OCI-LY3 (cell line): Measurements from ENCODE around the gene C2orf72.

Experiments
- H2AFZ ChIP-seq: fragments of 200-600, 300-600 bp; shearing (Covaris generic); 2 replicates; pipeline ENCODE4 v1.6.0; 2014; ENCODE audit warnings: antibody characterized with exemption, low read depth, low read length
- H3K27ac ChIP-seq: fragments of 200-600, 300-600 bp; sonication (generic); 2 replicates; pipeline ENCODE4 v1.5.1; 2014; ENCODE audit warnings: mild to moderate bottlenecking, low read length, moderate library complexity, mixed read lengths
- H3K27me3 ChIP-seq: fragments of 200-600, 300-600 bp; sonication (generic); 2 replicates; pipeline ENCODE4 v1.6.1; 2014; ENCODE audit warnings: low read depth, low read length, mixed read lengths
- H3K36me3 ChIP-seq: fragments of 200-600, 300-600 bp; sonication (generic); replicated peaks from 2 replicates; pipeline ENCODE3; 2014; ENCODE audit warnings: low read depth, low read length, mixed read lengths
- H3K4me1 ChIP-seq: fragments of 300-600, 200-600 bp; sonication (generic); 2 replicates; pipeline ENCODE4 v1.6.1; 2014; ENCODE audit warnings: low read length, mixed read lengths
- H3K4me2 ChIP-seq: fragments of 200-600, 300-600 bp; sonication (generic); 2 replicates; pipeline ENCODE4 v1.6.1; 2014; ENCODE audit warnings: low read length, mixed read lengths
- H3K4me3 ChIP-seq: fragments of 300-600, 200-600 bp; sonication (generic); 2 replicates; pipeline ENCODE4 v1.5.1; 2014; ENCODE audit warnings: antibody characterized with exemption, mild to moderate bottlenecking, low read length, moderate library complexity
- H3K79me2 ChIP-seq: fragments of 300-600, 200-600 bp; shearing (Covaris generic); 2 replicates; pipeline ENCODE4 v1.6.1; 2014; ENCODE audit warnings: mild to moderate bottlenecking, low read length, mixed read lengths
- H3K9ac ChIP-seq: fragments of 300-600, 200-600 bp; shearing (Covaris generic); 2 replicates; pipeline ENCODE4 v1.6.0; 2014; ENCODE audit warnings: mild to moderate bottlenecking, low read length, moderate library complexity
- H3K9me3 ChIP-seq: fragments of 200-600, 300-600 bp; shearing (Covaris generic); 2 replicates; pipeline ENCODE4 v1.6.1; 2014; ENCODE audit warnings: low read length, mixed read lengths; ENCODE audit not compliant: insufficient read depth
- H4K20me1 ChIP-seq: fragments of 200-600, 300-600 bp; sonication (generic); 2 replicates; pipeline ENCODE4 v1.6.1; 2016; ENCODE audit warnings: low read length, mixed read lengths; ENCODE audit not compliant: insufficient read depth
- CTCF ChIP-seq: fragments of 200-600, 300-600 bp; sonication (generic); IDR thresholded peaks from 2 replicates; pipeline ENCODE4 v1.5.1; 2014; ENCODE audit warnings: antibody characterized with exemption, low read length, low read depth
- EZH2phosphoT487 ChIP-seq: fragments of 200-600 bp; shearing (Covaris generic); IDR thresholded peaks from 2 replicates; pipeline ENCODE4 v1.6.1; 2018; ENCODE audit warnings: antibody characterized with exemption, mixed run types, low read depth

Gene C2orf72

GRCh38 chr2:231047923-231048915 lies 10.9 kb downstream of the C2orf72 start:
- Histone ChIP-seq H3K27ac (no peak overlapping the region), H2AFZ (no peak overlapping the region), H3K4me3 (no peak overlapping the region), H3K4me1 (no peaks in the 10 kb centered on the region), H4K20me1 (no peaks in the 10 kb centered on the region), H3K9me3 (no peaks in the 10 kb centered on the region), H3K79me2 (no peaks in the 10 kb centered on the region), H3K27me3 (no peaks in the 10 kb centered on the region), H3K36me3 (no peaks in the 10 kb centered on the region), H3K4me2 (no peak overlapping the region), H3K9ac (no peak overlapping the region)
- TF ChIP-seq EZH2phosphoT487 = no peak
- no peak for TF ChIP-seq CTCF

- Histone ChIP-seq H4K20me1 (no peaks in the 10 kb centered on the region), H3K4me1 (no peaks in the 10 kb centered on the region), H3K36me3 (no peaks in the 10 kb centered on the region), H2AFZ (no peak overlapping the region), H3K4me3 (no peak overlapping the region), H3K27ac (no peak overlapping the region), H3K27me3 (no peaks in the 10 kb centered on the region), H3K4me2 (no peak overlapping the region), H3K79me2 (no peaks in the 10 kb centered on the region), H3K9ac (no peak overlapping the region), H3K9me3 (no peaks in the 10 kb centered on the region)
- no peak for TF ChIP-seq CTCF
- no peak for TF ChIP-seq EZH2phosphoT487
These were observed 12.1 kb downstream of the C2orf72 start for GRCh38 chr2:231049286-231050017.

- no peak overlapping the region for H3K9ac ChIP-seq
- H2AFZ ChIP-seq = no peak overlapping the region
- H3K9me3 ChIP-seq = no peaks in the 10 kb centered on the region
- no peaks in the 10 kb centered on the region for H3K27me3 ChIP-seq
- no peaks in the 10 kb centered on the region for H3K4me1 ChIP-seq
- no peaks in the 10 kb centered on the region for H4K20me1 ChIP-seq
- no peaks in the 10 kb centered on the region for H3K79me2 ChIP-seq
- no peak overlapping the region for H3K4me3 ChIP-seq
- no peak for TF ChIP-seq CTCF
- no peak for TF ChIP-seq EZH2phosphoT487
- no peaks in the 10 kb centered on the region for H3K36me3 ChIP-seq
- no peak overlapping the region for H3K27ac ChIP-seq
- no peak overlapping the region for H3K4me2 ChIP-seq
These were observed 12.9 kb downstream of the C2orf72 start for GRCh38 chr2:231050018-231050901.
